PFSK-1 (cell line): ENCODE results near the gene FYN.

Source experiments
- FOXP2 ChIP-seq: optimal IDR thresholded peaks from 2 replicates; pipeline ENCODE3; 2011; ENCODE audit warnings: borderline replicate concordance, control low read depth, inconsistent platforms; ENCODE audit not compliant: insufficient read depth; ENCODE audit errors: extremely low read length, extremely low read depth
- POLR2AphosphoS5 ChIP-seq: IDR thresholded peaks from 2 replicates; pipeline ENCODE4 v1.6.1; 2012; ENCODE audit warnings: low read depth, mild to moderate bottlenecking, control low read depth, low read length, moderate library complexity
- REST ChIP-seq, 2 experiments: IDR thresholded peaks; 2 replicates each; pipeline versions ENCODE4 v1.6.1 to v1.8.0; 2011 to 2012; ENCODE audit warnings: low read depth in 2 of 2, low read length in 2 of 2, control low read depth in 1 of 2, inconsistent platforms in 1 of 2, mild to moderate bottlenecking in 1 of 2, moderate library complexity in 1 of 2; ENCODE audit not compliant: insufficient read depth in 1 of 2
- SIN3A ChIP-seq: IDR thresholded peaks from 2 replicates; pipeline ENCODE4 v1.6.1; 2012; ENCODE audit warnings: mild to moderate bottlenecking, low read length, moderate library complexity, borderline replicate concordance; ENCODE audit not compliant: insufficient read depth
- TAF1 ChIP-seq: IDR thresholded peaks from 2 replicates; pipeline ENCODE4 v1.6.1; 2012; ENCODE audit warnings: low read length, control low read depth, borderline replicate concordance; ENCODE audit not compliant: insufficient read depth

FYN gene

DNA sequence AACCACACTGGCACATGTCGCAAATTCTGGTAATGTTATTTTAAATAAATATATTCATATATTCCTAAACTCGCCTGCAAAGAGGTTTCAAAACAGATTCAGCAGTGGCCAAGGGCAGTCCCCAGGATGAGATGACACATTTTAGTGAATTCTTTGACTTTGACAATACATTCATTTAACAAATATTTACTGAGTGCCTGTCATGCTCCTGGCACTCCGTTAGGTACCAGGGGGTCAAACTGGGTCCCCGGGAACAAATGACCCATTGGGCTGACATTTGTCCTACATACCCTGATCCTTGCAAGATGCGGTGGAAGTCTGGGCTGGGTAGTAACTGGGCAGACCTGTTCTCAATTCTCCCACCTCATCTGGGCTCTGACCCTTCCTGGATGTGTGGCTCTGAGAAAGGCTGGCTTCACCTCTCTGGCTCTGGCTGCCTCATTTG lies 74.9 kb downstream of the FYN start:
- TF ChIP-seq TAF1 (no peak), REST (IDR thresholded peaks at IDR 0.05; ENCODE audit: insufficient read depth in 1 of 2, low read depth in 2 of 2, low read length in 2 of 2) (no peak), POLR2AphosphoS5 (no peak), FOXP2 (no peak), SIN3A (no peak)

- TF ChIP-seq REST (IDR thresholded peaks at IDR 0.05; ENCODE audit: insufficient read depth in 1 of 2, low read depth in 2 of 2, low read length in 2 of 2) (no peak), FOXP2 (no peak), POLR2AphosphoS5 (no peak)
Measured at GRCh38 chr6:111796310-111796918, 76.8 kb downstream of the FYN start.

- TF ChIP-seq FOXP2 (no peak), REST (IDR thresholded peaks at IDR 0.05; ENCODE audit: insufficient read depth in 1 of 2, low read depth in 2 of 2, low read length in 2 of 2) (no peak), TAF1 (no peak), SIN3A (no peak), POLR2AphosphoS5 (no peak)
Measured at GRCh38 chr6:111795558-111795957, 77.7 kb downstream of the FYN start.

DNA sequence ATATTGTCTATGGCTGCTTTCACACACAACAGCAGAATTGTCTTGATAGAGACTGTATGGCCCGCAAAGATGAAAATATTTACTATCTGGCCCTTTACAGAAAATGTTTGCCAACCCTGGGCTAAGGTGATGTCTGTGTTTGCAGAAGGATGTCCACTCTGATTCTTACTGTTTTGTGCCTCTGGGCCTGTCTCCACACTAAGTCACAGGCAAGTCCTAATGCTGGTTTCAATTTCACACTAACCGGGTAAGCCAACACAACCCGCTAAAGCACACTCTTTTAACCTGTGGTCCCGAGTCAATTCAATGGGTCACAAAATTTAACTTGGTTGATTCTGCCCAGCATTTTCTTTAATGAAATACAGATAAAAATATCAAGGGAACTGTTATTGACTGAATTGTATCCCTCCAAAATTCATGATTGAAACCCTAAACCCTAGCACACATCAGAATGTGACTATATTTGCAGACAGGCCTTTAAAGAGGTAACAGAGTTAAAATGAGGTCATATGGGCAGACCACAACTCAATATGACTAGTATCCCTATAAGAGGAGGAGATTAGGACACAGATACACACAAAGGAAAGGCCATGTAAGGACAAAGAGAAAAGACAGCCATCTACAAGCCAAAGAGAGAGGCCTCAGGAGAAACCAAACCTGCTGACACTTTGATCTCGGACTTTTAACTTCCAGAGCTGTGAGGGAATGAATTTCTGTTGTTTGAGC lies 78.4 kb downstream of the FYN start:
- no peak for TF ChIP-seq POLR2AphosphoS5
- no peak for TF ChIP-seq FOXP2
- no peak for TF ChIP-seq REST (IDR thresholded peaks at IDR 0.05; ENCODE audit: insufficient read depth in 1 of 2, low read depth in 2 of 2, low read length in 2 of 2)
- no peak for TF ChIP-seq TAF1
- TF ChIP-seq SIN3A: no peak

GRCh38 chr6:111794300-111794699 lies 79.0 kb downstream of the FYN start:
- TF ChIP-seq REST (IDR thresholded peaks at IDR 0.05; ENCODE audit: insufficient read depth in 1 of 2, low read depth in 2 of 2, low read length in 2 of 2): no peak
- TF ChIP-seq TAF1: no peak
- no peak for TF ChIP-seq POLR2AphosphoS5
- TF ChIP-seq FOXP2: no peak
- TF ChIP-seq SIN3A: no peak
